ENCODE measurements around the gene BCL7C. TPM values are rescaled to one million over a fixed set of nuclear protein-coding genes. Genes with fewer than 3 reads are reported as not detected.

BCL7C gene
- total and polyA plus RNA-seq, 2 of the 8 experiments (the other 6 are each of a cell fraction or from before 2014, with no cell fraction given) = 8.6 to 17.2 TPM

- FAIRE-seq (no peak), DNase-seq (ENCODE audit: low read depth in 1 of 2, low spot score in 2 of 2) (no peak)
- Histone ChIP-seq H3K4ac (replicated peaks; ENCODE audit: insufficient read length, low read depth, low read length) (no peak overlapping the region), H2BK20ac (ENCODE audit: low read length) (no peak overlapping the region), H3K27me3 (replicated peaks in 1 of 4; ENCODE audit: control insufficient read depth in 3 of 4, extremely low read depth in 1 of 4, insufficient read depth in 3 of 4, low read length in 3 of 4) (peaks cover 0 to 19% (median 3%) of the 10 kb centered on the region in 4 experiments; a peak in 4 of 7 replicates), H3K9me3 (ENCODE audit: insufficient read depth in 2 of 2, low read depth in 1 of 2, low read length in 1 of 2) (no peaks in the 10 kb centered on the region), H3K23ac (ENCODE audit: insufficient read length) (no peak overlapping the region), H3K36me3 (ENCODE audit: control insufficient read depth in 2 of 4, insufficient read depth in 4 of 4, low read length in 3 of 4) (no peaks in the 10 kb centered on the region), H3K56ac (replicated peaks; ENCODE audit: insufficient read length, low read depth, low read length) (no peak overlapping the region), H2BK120ac (replicated peaks; ENCODE audit: low read depth, low read length) (no peak overlapping the region), H3K79me2 (ENCODE audit: control insufficient read depth in 1 of 2, insufficient read depth in 2 of 2, low read length in 2 of 2) (no peaks in the 10 kb centered on the region), H3K79me1 (ENCODE audit: low read depth, low read length) (no peaks in the 10 kb centered on the region), H4K20me1 (replicated peaks in 1 of 2; ENCODE audit: control insufficient read depth in 1 of 2, insufficient read depth in 2 of 2, low read length in 2 of 2) (no peaks in the 10 kb centered on the region), H2BK12ac (ENCODE audit: low read depth, low read length) (no peak overlapping the region), H3K4me1 (replicated peaks in 1 of 4; ENCODE audit: control insufficient read depth in 3 of 4, insufficient read depth in 4 of 4, low read length in 3 of 4) (peaks cover 3 to 10% (median 7%) of the 10 kb centered on the region in 4 experiments), H4K8ac (ENCODE audit: extremely low read depth, insufficient read depth, low read length) (no peak overlapping the region), H2AFZ (ENCODE audit: low read length) (no peak overlapping the region), H3K27ac (ENCODE audit: low read depth, low read length) (no peak overlapping the region), H2BK15ac (ENCODE audit: low read length) (no peak overlapping the region), H4K91ac (replicated peaks; ENCODE audit: insufficient read length, low read length) (no peak overlapping the region), H3K4me3 (ENCODE audit: extremely low read depth in 1 of 4, insufficient read depth in 2 of 4, low read depth in 3 of 4, low read length in 4 of 4) (no peak overlapping the region), H3K4me2 (ENCODE audit: insufficient read depth in 1 of 2, low read depth in 2 of 2, low read length in 2 of 2) (no peak overlapping the region), H4K5ac (ENCODE audit: insufficient read length, low read depth, low read length) (no peak overlapping the region), H3K9ac (replicated peaks in 1 of 4; ENCODE audit: extremely low read depth in 1 of 4, low read depth in 3 of 4, low read length in 3 of 4) (no peak overlapping the region), H3K18ac (ENCODE audit: extremely low read depth, low read length) (no peak overlapping the region), H2AK5ac (ENCODE audit: low read depth, low read length) (no peak overlapping the region), H3K14ac (ENCODE audit: insufficient read length) (no peak overlapping the region), H2BK5ac (ENCODE audit: low read depth, low read length) (no peak overlapping the region), H3K23me2 (ENCODE audit: low read depth, low read length) (peaks cover 7% of the 10 kb centered on the region; the same call in 1 of the 2 replicates)
- TF ChIP-seq JUND (IDR thresholded peaks at IDR 0.05; ENCODE audit: low read length) = no peak
- TF ChIP-seq EGR1 (IDR thresholded peaks at IDR 0.05; ENCODE audit: borderline replicate concordance, low read depth, low read length) = no peak
- no peak for TF ChIP-seq GABPA (IDR thresholded peaks at IDR 0.05; ENCODE audit: borderline replicate concordance, insufficient read depth, low read length)
- no peak for TF ChIP-seq CTBP2 (IDR thresholded peaks at IDR 0.05; ENCODE audit: borderline replicate concordance, insufficient read depth, insufficient read length, low read length)
- TF ChIP-seq TBP (IDR thresholded peaks at IDR 0.05; ENCODE audit: low read depth, low read length) = no peak
- no peak for TF ChIP-seq ASH2L (IDR thresholded peaks at IDR 0.05; ENCODE audit: low read length)
- no peak for TF ChIP-seq BACH1 (IDR thresholded peaks at IDR 0.05; ENCODE audit: low read length)
- TF ChIP-seq NRF1 (IDR thresholded peaks at IDR 0.05; ENCODE audit: low read depth, low read length) = no peak
- no peak for TF ChIP-seq SP4 (IDR thresholded peaks at IDR 0.05; ENCODE audit: low read length)
- TF ChIP-seq KDM4A (IDR thresholded peaks at IDR 0.05; ENCODE audit: low read depth, low read length, severe bottlenecking) = no peak
- no peak for TF ChIP-seq CBX8 (IDR thresholded peaks at IDR 0.05; ENCODE audit: borderline replicate concordance, low read depth, low read length)
- POLR2A ChIA-PET (ENCODE audit: partially characterized antibody) = interaction anchor here (0.6 to 2.3 kb wide), 5 partner anchors 11 to 206 kb away, joined by 3 to 12 read pairs (median 3); partner anchors contain the start of genes FBXL19 and ZNF629
- WGBS, 2 experiments (ENCODE audit: extremely low coverage in 1 of 2, insufficient coverage in 1 of 2, insufficient read length in 1 of 2, insufficient replicate concordance in 2 of 2, low coverage in 1 of 2, low lambda C conversion rate in 2 of 2, missing lambda C conversion rate in 1 of 2) = 73% methylated on average over 5 of the region's 5 CpGs; no CpG with 5 or more reads in 1 of the 2 experiments
- CTCF ChIA-PET (ENCODE audit: partially characterized antibody) = interaction anchor here (0.7 to 6.4 kb wide), 12 partner anchors 8 to 120 kb away, joined by 3 to 69 read pairs (median 9); no protein-coding TSS in a partner anchor
Measured at GRCh38 chr16:30900588-30900987, 6.7 kb upstream of the BCL7C start.
